Osteocyte (in vitro differentiated cells): ENCODE data around the gene DENND6A. TPM values are rescaled to one million over a fixed set of nuclear protein-coding genes. Genes with fewer than 3 reads are reported as not detected.
A peak's percentile ranks its signal among the peaks of the same experiment; 100 is the strongest.

Experiments
- DNase-seq: peaks from one replicate; pipeline ENCODE4 v3.0.0; 2021; ENCODE audit warnings: mixed read lengths; ENCODE audit not compliant: unreplicated experiment; ENCODE audit errors: extremely low spot score
- H3K27ac Mint-ChIP-seq: one replicate; pipeline ENCODE4 v1.8.0; 2021; ENCODE audit warnings: mild to moderate bottlenecking, mixed read lengths; ENCODE audit not compliant: unreplicated experiment
- H3K27me3 Mint-ChIP-seq: one replicate; pipeline ENCODE4 v1.8.0; 2021; ENCODE audit warnings: mixed read lengths; ENCODE audit not compliant: unreplicated experiment
- H3K36me3 Mint-ChIP-seq: one replicate; pipeline ENCODE4 v1.8.0; 2021; ENCODE audit warnings: mixed read lengths; ENCODE audit not compliant: unreplicated experiment
- H3K4me1 Mint-ChIP-seq: one replicate; pipeline ENCODE4 v1.8.0; 2021; ENCODE audit warnings: mixed read lengths; ENCODE audit not compliant: unreplicated experiment
- H3K4me3 Mint-ChIP-seq: one replicate; pipeline ENCODE4 v1.8.0; 2021; ENCODE audit warnings: mild to moderate bottlenecking, moderate library complexity, mixed read lengths; ENCODE audit not compliant: unreplicated experiment
- H3K9me3 Mint-ChIP-seq: one replicate; pipeline ENCODE4 v1.8.0; 2021; ENCODE audit warnings: mixed read lengths; ENCODE audit not compliant: unreplicated experiment
- long read RNA-seq: library from polyadenylated mRNA; unstranded; transcript quantifications from one replicate; pipeline ENCODE4 v2.0.0, GENCODE V29; 2021
- total RNA-seq: library from RNA; stranded (reverse); gene quantifications from 2 replicates; pipeline ENCODE4 v1.2.1, GENCODE V29; 2021
- TF ChIP-seq, protein P1 (sequence below): fragments of 200-600 bp; sonication (generic); IDR thresholded peaks from 2 replicates; pipeline ENCODE4 v1.5.0; 2021; ENCODE audit warnings: antibody characterized with exemption, mild to moderate bottlenecking, moderate library complexity

The DENND6A gene
- total RNA-seq: 24.8 and 26.2 TPM in 2 replicates
- long read RNA-seq, full-length matches to known transcripts: 1 of 4 reads
- long read RNA-seq, partial matches to known transcripts: 0 of 4 reads
- long read RNA-seq, other reads (novel, unspliced or antisense): 3 of 4 reads

DNA sequence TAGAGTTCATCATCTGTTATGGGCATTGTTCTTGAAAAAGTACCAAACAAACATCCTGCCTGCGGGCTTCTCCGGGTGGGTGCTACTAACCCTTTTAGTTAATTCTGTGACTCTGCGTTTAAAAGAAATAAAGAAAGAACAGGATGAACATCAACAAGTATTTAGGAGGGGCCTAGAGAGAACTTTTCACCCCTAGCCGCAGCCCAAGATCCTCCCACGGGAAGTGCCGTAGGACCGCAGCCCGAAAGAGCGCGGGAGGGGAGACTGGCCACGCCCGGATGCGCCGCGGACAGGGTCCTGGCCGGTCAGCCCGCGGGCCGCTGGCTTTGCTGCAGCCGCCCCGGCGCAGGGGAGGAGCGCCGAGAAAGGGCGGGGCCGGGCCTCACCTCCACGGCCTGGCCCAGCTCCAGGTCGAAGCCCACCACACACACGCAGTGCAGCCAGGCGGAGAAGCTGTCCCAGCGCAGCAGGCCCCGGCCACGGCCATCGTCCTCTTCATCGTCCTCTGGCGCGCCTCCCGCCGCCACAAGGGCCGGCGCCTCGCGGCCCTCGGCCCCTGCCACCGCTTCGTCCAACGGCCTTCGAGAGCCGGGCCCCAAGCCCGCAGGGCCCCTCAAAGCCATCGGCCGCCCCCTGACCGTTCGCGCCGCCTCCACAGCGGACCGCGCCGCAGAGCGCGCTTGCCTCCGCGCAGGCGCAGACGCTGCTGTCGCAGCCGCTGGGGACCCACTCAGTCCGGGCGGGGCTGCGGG, at the start of gene DENND6A:
DENND6A (minus strand) TSS at position 682 of the 752 bp plus-strand sequence; CDS start at position 623, 59 bp downstream.
- TF ChIP-seq, protein P1, sequence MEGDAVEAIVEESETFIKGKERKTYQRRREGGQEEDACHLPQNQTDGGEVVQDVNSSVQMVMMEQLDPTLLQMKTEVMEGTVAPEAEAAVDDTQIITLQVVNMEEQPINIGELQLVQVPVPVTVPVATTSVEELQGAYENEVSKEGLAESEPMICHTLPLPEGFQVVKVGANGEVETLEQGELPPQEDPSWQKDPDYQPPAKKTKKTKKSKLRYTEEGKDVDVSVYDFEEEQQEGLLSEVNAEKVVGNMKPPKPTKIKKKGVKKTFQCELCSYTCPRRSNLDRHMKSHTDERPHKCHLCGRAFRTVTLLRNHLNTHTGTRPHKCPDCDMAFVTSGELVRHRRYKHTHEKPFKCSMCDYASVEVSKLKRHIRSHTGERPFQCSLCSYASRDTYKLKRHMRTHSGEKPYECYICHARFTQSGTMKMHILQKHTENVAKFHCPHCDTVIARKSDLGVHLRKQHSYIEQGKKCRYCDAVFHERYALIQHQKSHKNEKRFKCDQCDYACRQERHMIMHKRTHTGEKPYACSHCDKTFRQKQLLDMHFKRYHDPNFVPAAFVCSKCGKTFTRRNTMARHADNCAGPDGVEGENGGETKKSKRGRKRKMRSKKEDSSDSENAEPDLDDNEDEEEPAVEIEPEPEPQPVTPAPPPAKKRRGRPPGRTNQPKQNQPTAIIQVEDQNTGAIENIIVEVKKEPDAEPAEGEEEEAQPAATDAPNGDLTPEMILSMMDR: no peak
- Mint-ChIP-seq H3K27ac (peak within 1 kb of the TSS; percentile 91), H3K9me3 (no peaks in the 10 kb centered on the region), H3K36me3 (no peaks in the 10 kb centered on the region), H3K4me1 (peaks cover 34% of the 10 kb centered on the region), H3K4me3 (peak within 1 kb of the TSS; percentile 89), H3K27me3 (peaks cover 2% of the 10 kb centered on the region)
- DNase-seq: peak; percentile 98

DNA sequence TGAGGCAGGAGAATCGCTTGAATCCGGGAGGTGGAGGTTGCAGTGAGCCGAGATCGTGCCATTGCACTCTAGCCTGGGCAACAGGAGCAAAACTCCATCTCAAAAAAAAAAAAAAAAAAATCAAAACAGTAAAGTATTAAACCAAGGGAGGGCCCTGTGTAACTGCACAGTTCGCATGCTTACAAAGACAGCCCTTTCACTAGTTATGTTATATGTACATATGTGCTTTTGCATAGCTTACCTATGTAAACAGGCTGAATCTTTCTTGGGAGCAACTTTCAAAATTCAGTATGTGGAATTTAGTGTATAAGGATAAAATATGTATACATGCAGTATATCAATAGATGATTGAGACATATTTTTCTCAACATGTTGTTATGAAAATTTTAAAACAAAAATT, 47.1 kb upstream of the DENND6A start:
- no peak for DNase-seq
- H3K9me3 Mint-ChIP-seq: no peaks in the 10 kb centered on the region
- TF ChIP-seq, protein P1: no peak
- H3K4me3 Mint-ChIP-seq: no peak overlapping the region
- H3K36me3 Mint-ChIP-seq: no peaks in the 10 kb centered on the region
- H3K27ac Mint-ChIP-seq: no peak overlapping the region
- peaks cover 1% of the 10 kb centered on the region for H3K4me1 Mint-ChIP-seq
- H3K27me3 Mint-ChIP-seq: no peaks in the 10 kb centered on the region

DNA sequence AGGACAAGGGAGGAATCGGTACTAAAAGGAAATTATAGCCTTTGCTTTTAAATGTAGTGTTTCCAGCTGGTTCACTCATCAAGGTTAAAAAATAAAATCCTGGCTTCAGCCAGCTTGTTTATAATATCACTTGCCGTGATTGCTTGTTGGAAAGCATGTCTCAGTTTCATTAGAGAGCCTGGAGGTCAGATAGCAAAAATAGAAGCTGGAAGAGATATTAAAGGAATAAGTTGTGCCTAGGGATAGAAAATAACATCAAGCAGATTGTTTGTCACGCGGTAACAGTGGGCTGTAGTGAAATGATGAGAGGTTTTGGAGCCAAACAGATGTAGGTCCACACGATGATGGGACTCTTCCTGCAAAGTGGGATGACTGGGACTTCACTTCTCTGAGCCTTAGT, 45.5 kb upstream of the DENND6A start:
- TF ChIP-seq, protein P1: no peak
- DNase-seq: no peak
- Mint-ChIP-seq H3K4me3 (no peak overlapping the region), H3K9me3 (no peaks in the 10 kb centered on the region), H3K27ac (no peak overlapping the region), H3K36me3 (no peaks in the 10 kb centered on the region), H3K27me3 (no peaks in the 10 kb centered on the region), H3K4me1 (peaks cover under 1% of the 10 kb centered on the region)

- H3K4me3 Mint-ChIP-seq: no peak overlapping the region
- TF ChIP-seq, protein P1: no peak
Observed at GRCh38 chr3:57737840-57738239, 45.0 kb upstream of the DENND6A start.

DNA sequence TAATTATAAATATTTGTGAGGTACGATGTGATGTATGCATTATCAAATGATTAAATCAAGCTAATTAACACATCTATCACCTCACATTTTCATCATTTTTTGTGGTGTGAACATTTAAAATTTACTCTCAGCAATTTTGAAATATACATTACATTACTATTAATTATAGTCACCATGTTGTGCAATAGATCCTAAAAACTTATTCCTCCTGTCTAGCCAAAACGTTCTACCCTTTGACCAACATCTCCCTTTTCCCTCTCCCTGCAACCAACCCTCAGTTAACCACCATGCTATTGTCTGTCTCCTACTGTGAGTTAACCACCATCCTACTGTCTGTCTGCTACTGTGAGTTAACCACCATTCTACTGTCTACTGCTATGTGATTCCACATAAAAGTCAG, 42.5 kb upstream of the DENND6A start:
- Mint-ChIP-seq H3K4me3 (no peak overlapping the region), H3K4me1 (no peaks in the 10 kb centered on the region), H3K36me3 (no peaks in the 10 kb centered on the region), H3K27ac (no peak overlapping the region), H3K27me3 (no peaks in the 10 kb centered on the region), H3K9me3 (no peaks in the 10 kb centered on the region)
- DNase-seq: no peak
- TF ChIP-seq, protein P1: no peak

More at GRCh38 chr3:57737840-57738239, 45.0 kb upstream of the DENND6A start:
- Mint-ChIP-seq H3K36me3 (no peaks in the 10 kb centered on the region), H3K27me3 (no peaks in the 10 kb centered on the region), H3K9me3 (no peaks in the 10 kb centered on the region), H3K4me1 (no peaks in the 10 kb centered on the region), H3K27ac (no peak overlapping the region)
- DNase-seq: peak; percentile 76
